Measurements from ENCODE around the gene CTSZ. TPM values are rescaled to one million over a fixed set of nuclear protein-coding genes. Genes with fewer than 3 reads are reported as not detected.

Gene CTSZ
- total and polyA plus RNA-seq, 10 of the 15 experiments (the other 5 are each of a cell fraction or from before 2014, with no cell fraction given): 6.0 to 301 (median 154) TPM

- TF ChIP-seq NFYA (IDR thresholded peaks at IDR 0.05; ENCODE audit: borderline replicate concordance, low read depth, low read length): no peak
- TF ChIP-seq ZNF622 (IDR thresholded peaks at IDR 0.05): no peak
- TF ChIP-seq NR2C1 (IDR thresholded peaks at IDR 0.05): peak; percentile 74
- no peak for TF ChIP-seq RFX5 (IDR thresholded peaks at IDR 0.05; ENCODE audit: low read depth, low read length)
- no peak for TF ChIP-seq CBX5 (IDR thresholded peaks at IDR 0.05; ENCODE audit: low read depth)
- TF ChIP-seq RELA (IDR thresholded peaks at IDR 0.05; ENCODE audit: borderline replicate concordance, partially characterized antibody): no peak
- no peak for TF ChIP-seq GABPA (IDR thresholded peaks at IDR 0.05; ENCODE audit: low read depth)
- no peak for TF ChIP-seq NFIC (IDR thresholded peaks at IDR 0.05; ENCODE audit: low read depth, low read length)
- 0 out of 2 replicates have a peak, but pooled peaks have one; percentile 51 for TF ChIP-seq BACH1 (IDR thresholded peaks at IDR 0.05; ENCODE audit: borderline replicate concordance)
- no peak for TF ChIP-seq TBL1XR1 (IDR thresholded peaks at IDR 0.05; ENCODE audit: low read depth, low read length)
- no peak for TF ChIP-seq IRF5 (IDR thresholded peaks at IDR 0.05; ENCODE audit: borderline replicate concordance)
- no peak for TF ChIP-seq SMAD5 (IDR thresholded peaks at IDR 0.05; ENCODE audit: low read depth)
- peak; percentile 69; the same call in 1 of the 2 replicates for TF ChIP-seq ZNF687 (IDR thresholded peaks at IDR 0.05)
- TF ChIP-seq RB1 (IDR thresholded peaks at IDR 0.05; ENCODE audit: borderline replicate concordance): peak; percentile 36; the same call in 1 of the 2 replicates
- no peak for TF ChIP-seq RCOR1 (conservative IDR thresholded peaks at IDR 0.05; ENCODE audit: low read depth, low read length)
- no peak for TF ChIP-seq MAX (IDR thresholded peaks at IDR 0.05; ENCODE audit: low read depth, low read length)
- TF ChIP-seq MXI1 (IDR thresholded peaks at IDR 0.05; ENCODE audit: low read depth, low read length): no peak
- peak; percentile 32 for TF ChIP-seq GATAD2B (conservative IDR thresholded peaks at IDR 0.05; ENCODE audit: low read depth)
- TF ChIP-seq NFYB (IDR thresholded peaks at IDR 0.05; ENCODE audit: insufficient read depth, low read depth, low read length): no peak
- TF ChIP-seq IRF3 (IDR thresholded peaks at IDR 0.05): no peak
- no peak for TF ChIP-seq PBX3 (IDR thresholded peaks at IDR 0.05; ENCODE audit: insufficient replicate concordance, low read depth, low read length)
Observed at GRCh38 chr20:59006864-59007664, at the start of gene CTSZ (continued).

All from GM12878 (cell line).